A673 (cell line): Measurements from ENCODE around the gene VWA5B2. TPM values are rescaled to one million over a fixed set of nuclear protein-coding genes. Genes with fewer than 3 reads are reported as not detected.

Experiments
- BruUV-seq: library from RNA; stranded (reverse); fragments of 400-500 nt; replicated peaks from 2 replicates; lab custom pipeline; 2021; lab: Mats Ljungman, UMichigan
- CTCF ChIA-PET: fragments of 300-600 bp; sonication (Branson Sonifier 250); formaldehyde crosslinking; loops from one replicate; lab custom pipeline; 2022; ENCODE audit warnings: antibody characterized with exemption; lab: Charles Lee
- POLR2A ChIA-PET: fragments of 300-600 bp; sonication (Branson Sonifier 250); formaldehyde crosslinking; loops from one replicate; lab custom pipeline; 2022; ENCODE audit warnings: antibody characterized with exemption; ENCODE audit not compliant: low non-redundant PET; lab: Charles Lee
- DNase-seq: peaks from one replicate; pipeline ENCODE4 v3.0.0-alpha.2; 2015; ENCODE audit warnings: low spot score
- H3K27ac ChIP-seq: fragments of 200-600 bp; sonication (generic); 2 replicates; pipeline ENCODE4 v1.5.1; 2016; ENCODE audit warnings: mixed run types, low read depth, mild to moderate bottlenecking, mixed read lengths, antibody characterized with exemption, low read length; ENCODE audit not compliant: poor library complexity, severe bottlenecking
- H3K27me3 ChIP-seq: fragments of 200-600 bp; sonication (generic); replicated peaks from 2 replicates; pipeline ENCODE4 v1.6.1; 2017; ENCODE audit warnings: mixed run types, low read depth, mild to moderate bottlenecking, mixed read lengths, antibody characterized with exemption, low read length; ENCODE audit not compliant: insufficient read depth, poor library complexity
- H3K36me3 ChIP-seq: fragments of 200-600 bp; sonication (generic); 2 replicates; pipeline ENCODE4 v1.6.1; 2016; ENCODE audit warnings: mixed run types, mild to moderate bottlenecking, mixed read lengths, antibody characterized with exemption, low read length; ENCODE audit not compliant: insufficient read depth, poor library complexity, severe bottlenecking
- H3K4me1 ChIP-seq: fragments of 200-600 bp; sonication (generic); 2 replicates; pipeline ENCODE4 v1.6.1; 2017; ENCODE audit warnings: mixed run types, mild to moderate bottlenecking, mixed read lengths, antibody characterized with exemption, low read length; ENCODE audit not compliant: insufficient read depth, poor library complexity, severe bottlenecking
- H3K4me3 ChIP-seq: fragments of 200-600 bp; sonication (generic); 2 replicates; pipeline ENCODE4 v1.5.1; 2016; ENCODE audit warnings: low read depth, mixed run types, mild to moderate bottlenecking, mixed read lengths, low read length; ENCODE audit not compliant: poor library complexity, severe bottlenecking
- H3K9me3 ChIP-seq: fragments of 200-600 bp; sonication (generic); 2 replicates; pipeline ENCODE4 v1.6.1; 2016; ENCODE audit warnings: mixed run types, low read depth, mild to moderate bottlenecking, mixed read lengths, antibody characterized with exemption, low read length; ENCODE audit not compliant: poor library complexity, severe bottlenecking
- EZH2 ChIP-seq: fragments of 200-600 bp; sonication (generic); IDR thresholded peaks from 2 replicates; pipeline ENCODE4 v1.6.1; 2017; ENCODE audit warnings: borderline replicate concordance, low read depth, mild to moderate bottlenecking, mixed read lengths, antibody characterized with exemption, low read length; ENCODE audit not compliant: poor library complexity, severe bottlenecking
- intact Hi-C: fragments of 100-400 bp; cut with micrococcal nuclease; formaldehyde crosslinking; loops from one replicate; pipeline ENCODE4 v1.10.0; 2022; ENCODE audit not compliant: unreplicated experiment
- microRNA-seq: library from miRNA; unstranded; fragments of <30 nt; microRNA quantifications from one replicate; pipeline ENCODE4 v1.2.0, GENCODE V29; 2021
- total RNA-seq: library from RNA; stranded (reverse); gene quantifications from 2 replicates; pipeline ENCODE4 v1.2.3, GENCODE V29; 2021
- TF ChIP-seq, protein P1 (sequence below): fragments of 300-800, 200-600 bp; sonication (generic); conservative IDR thresholded peaks from 2 replicates; pipeline ENCODE4 v1.5.1; 2017; ENCODE audit warnings: low read depth, mild to moderate bottlenecking, antibody characterized with exemption, low read length, moderate library complexity, mixed read lengths

Gene VWA5B2
- total RNA-seq, 1 experiment from 2014 or later, result 0.13 TPM

DNA sequence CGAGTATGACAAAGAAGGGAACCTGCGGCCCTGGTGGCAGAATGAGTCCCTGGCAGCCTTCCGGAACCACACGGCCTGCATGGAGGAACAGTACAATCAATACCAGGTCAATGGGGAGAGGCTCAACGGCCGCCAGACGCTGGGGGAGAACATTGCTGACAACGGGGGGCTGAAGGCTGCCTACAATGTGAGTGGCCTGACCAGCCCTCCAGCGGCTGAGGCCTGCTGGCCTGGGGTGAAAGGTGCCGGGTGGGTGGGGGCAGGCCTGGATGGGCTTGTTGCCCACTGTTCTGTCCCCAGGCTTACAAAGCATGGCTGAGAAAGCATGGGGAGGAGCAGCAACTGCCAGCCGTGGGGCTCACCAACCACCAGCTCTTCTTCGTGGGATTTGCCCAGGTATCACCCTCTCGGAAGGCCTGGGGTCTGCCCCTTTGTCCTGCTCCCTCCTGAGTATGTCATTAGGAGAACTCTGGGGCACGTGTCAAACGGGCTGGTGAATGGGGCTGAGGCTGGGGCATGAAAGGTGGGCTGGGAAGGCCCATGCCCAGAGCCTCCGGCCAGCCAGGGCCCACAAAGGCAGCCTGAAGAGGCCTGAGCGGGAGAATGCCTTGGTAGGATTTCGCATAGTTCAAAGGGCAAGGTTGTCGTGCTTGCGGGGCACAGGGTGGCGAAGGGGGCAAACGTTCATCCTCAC, 61.8 kb downstream of the VWA5B2 start:
- H3K36me3 ChIP-seq, result no peaks in the 10 kb centered on the region
- DNase-seq, result no peak
- BruUV-seq, result no TSS peak
- no peaks in the 10 kb centered on the region for H3K27me3 ChIP-seq
- CTCF ChIA-PET, result no interaction called here
- H3K4me1 ChIP-seq, result no peaks in the 10 kb centered on the region
- POLR2A ChIA-PET, result no interaction called here
- H3K9me3 ChIP-seq, result no peaks in the 10 kb centered on the region
- intact Hi-C loops, result no loop called here
- H3K27ac ChIP-seq, result no peak overlapping the region
- TF ChIP-seq, protein P1, sequence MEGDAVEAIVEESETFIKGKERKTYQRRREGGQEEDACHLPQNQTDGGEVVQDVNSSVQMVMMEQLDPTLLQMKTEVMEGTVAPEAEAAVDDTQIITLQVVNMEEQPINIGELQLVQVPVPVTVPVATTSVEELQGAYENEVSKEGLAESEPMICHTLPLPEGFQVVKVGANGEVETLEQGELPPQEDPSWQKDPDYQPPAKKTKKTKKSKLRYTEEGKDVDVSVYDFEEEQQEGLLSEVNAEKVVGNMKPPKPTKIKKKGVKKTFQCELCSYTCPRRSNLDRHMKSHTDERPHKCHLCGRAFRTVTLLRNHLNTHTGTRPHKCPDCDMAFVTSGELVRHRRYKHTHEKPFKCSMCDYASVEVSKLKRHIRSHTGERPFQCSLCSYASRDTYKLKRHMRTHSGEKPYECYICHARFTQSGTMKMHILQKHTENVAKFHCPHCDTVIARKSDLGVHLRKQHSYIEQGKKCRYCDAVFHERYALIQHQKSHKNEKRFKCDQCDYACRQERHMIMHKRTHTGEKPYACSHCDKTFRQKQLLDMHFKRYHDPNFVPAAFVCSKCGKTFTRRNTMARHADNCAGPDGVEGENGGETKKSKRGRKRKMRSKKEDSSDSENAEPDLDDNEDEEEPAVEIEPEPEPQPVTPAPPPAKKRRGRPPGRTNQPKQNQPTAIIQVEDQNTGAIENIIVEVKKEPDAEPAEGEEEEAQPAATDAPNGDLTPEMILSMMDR, result no peak
- TF ChIP-seq EZH2, result no peak
- no peak overlapping the region for H3K4me3 ChIP-seq

Small RNAs within 50 kb of the gene (microRNA-seq; reads per million reads assigned to microRNA genes)
- not detected for gene MIR1224

Other genes starting within 250 kb of the VWA5B2 start
- gene ABCC5, start 211.7 kb upstream of the VWA5B2 start, total RNA-seq, result 30.3 and 32.0 TPM in 2 replicates
- gene HTR3D, start 197.8 kb upstream of the VWA5B2 start, total RNA-seq, result not detected in 2 replicates
- gene HTR3C, start 176.5 kb upstream of the VWA5B2 start, total RNA-seq, result not detected in 2 replicates
- not detected in 2 replicates for gene HTR3E, start 132.5 kb upstream of the VWA5B2 start, total RNA-seq
- gene EIF2B5, start 94.2 kb upstream of the VWA5B2 start, total RNA-seq, result 57.8 and 64.2 TPM in 2 replicates
- gene DVL3, start 74.2 kb upstream of the VWA5B2 start, total RNA-seq, result 82.6 and 83.3 TPM in 2 replicates
- 382 and 419 TPM in 2 replicates for gene AP2M1, start 54.7 kb upstream of the VWA5B2 start, total RNA-seq
- gene ABCF3, start 43.4 kb upstream of the VWA5B2 start, total RNA-seq, result 65.1 and 65.2 TPM in 2 replicates
- gene ALG3, start 19.4 kb downstream of the VWA5B2 start, total RNA-seq, result 68.5 and 68.8 TPM in 2 replicates
- gene EEF1AKMT4, start 20.1 kb downstream of the VWA5B2 start, total RNA-seq, result 7.0 and 7.8 TPM in 2 replicates
- gene CAMK2N2, start 32.0 kb downstream of the VWA5B2 start, total RNA-seq, result 1.3 and 2.2 TPM in 2 replicates
- not detected in 2 replicates for gene ECE2, start 46.4 kb downstream of the VWA5B2 start, total RNA-seq
- 622 and 645 TPM in 2 replicates for gene PSMD2, start 69.7 kb downstream of the VWA5B2 start, total RNA-seq
- gene EIF4G1, start 85.0 kb downstream of the VWA5B2 start, total RNA-seq, result 475 and 559 TPM in 2 replicates
- 15.1 and 23.2 TPM in 2 replicates for gene FAM131A, start 108.0 kb downstream of the VWA5B2 start, total RNA-seq
- 11.2 and 14.8 TPM in 2 replicates for gene CLCN2, start 132.0 kb downstream of the VWA5B2 start, total RNA-seq
- 92.1 and 92.6 TPM in 2 replicates for gene POLR2H, start 132.1 kb downstream of the VWA5B2 start, total RNA-seq
- not detected in 2 replicates for gene THPO, start 148.6 kb downstream of the VWA5B2 start, total RNA-seq
- gene CHRD, start 150.5 kb downstream of the VWA5B2 start, total RNA-seq, result 0.06 and 0.57 TPM in 2 replicates